Fibroblast of lung (primary cell): ENCODE data around the gene ZNF577. TPM values are rescaled to one million over a fixed set of nuclear protein-coding genes. Genes with fewer than 3 reads are reported as not detected.
"Not testable (repeated sequence)": the region's sequence is repeated elsewhere in the genome, so short reads cannot be mapped to it uniquely, and the experiment has no call there.

ENCODE experiments used
- DNase-seq, 2 donors: peaks; one replicate each; pipeline versions ENCODE4 v3.0.0 to v3.0.0-alpha.2; 2010; ENCODE audit warnings: low read depth in 2 of 2
- H2AFZ ChIP-seq: 2 replicates; pipeline ENCODE4 v1.5.1; 2012; ENCODE audit warnings: low read length, control low read depth, inconsistent platforms
- H3K27ac ChIP-seq: 2 replicates; pipeline ENCODE4 v1.5.1; 2011; ENCODE audit warnings: low read length, control low read depth; ENCODE audit not compliant: insufficient read depth
- H3K27me3 ChIP-seq: 2 replicates; pipeline ENCODE4 v1.5.1; 2011; ENCODE audit warnings: mild to moderate bottlenecking, low read length; ENCODE audit not compliant: control insufficient read depth, insufficient read depth
- H3K36me3 ChIP-seq: 2 replicates; pipeline ENCODE4 v1.5.1; 2011; ENCODE audit warnings: low read length; ENCODE audit not compliant: control insufficient read depth, insufficient read depth
- H3K4me1 ChIP-seq: 2 replicates; pipeline ENCODE4 v1.5.1; 2011; ENCODE audit warnings: low read length; ENCODE audit not compliant: control insufficient read depth, insufficient read depth; ENCODE audit errors: extremely low read depth
- H3K4me2 ChIP-seq: 2 replicates; pipeline ENCODE4 v1.5.1; 2011; ENCODE audit warnings: low read length, control low read depth; ENCODE audit not compliant: insufficient read depth; ENCODE audit errors: extremely low read depth
- H3K4me3 ChIP-seq, 4 experiments: fragments of 200-600 bp in 1 of 4; sonication (generic) in 1 of 4; replicated peaks in 1 of 4; 2 replicates each; pipeline ENCODE4 v1.5.1; 2011 to 2016; ENCODE audit warnings: low read length in 4 of 4, low read depth in 3 of 4, mild to moderate bottlenecking in 3 of 4, control low read depth in 2 of 4, inconsistent platforms in 1 of 4, mixed read lengths in 1 of 4; ENCODE audit not compliant: insufficient read depth in 1 of 4; ENCODE audit errors: control extremely low read depth in 1 of 4
- H3K79me2 ChIP-seq: 2 replicates; pipeline ENCODE4 v1.5.1; 2012; ENCODE audit warnings: mild to moderate bottlenecking, low read length, inconsistent platforms; ENCODE audit not compliant: control insufficient read depth, insufficient read depth
- H3K9ac ChIP-seq: 2 replicates; pipeline ENCODE4 v1.5.1; 2011; ENCODE audit warnings: mild to moderate bottlenecking, low read length, control low read depth; ENCODE audit not compliant: insufficient read depth
- H3K9me3 ChIP-seq: 2 replicates; pipeline ENCODE4 v1.5.1; 2012; ENCODE audit warnings: low read depth, low read length; ENCODE audit not compliant: control insufficient read depth, insufficient read depth
- H4K20me1 ChIP-seq: 2 replicates; pipeline ENCODE4 v1.5.1; 2011; ENCODE audit warnings: low read length; ENCODE audit not compliant: control insufficient read depth, insufficient read depth; ENCODE audit errors: extremely low read depth
- EZH2 ChIP-seq: IDR thresholded peaks from 2 replicates; pipeline ENCODE4 v1.5.1; 2012; ENCODE audit warnings: low read length, control low read depth, mild to moderate bottlenecking; ENCODE audit errors: missing control alignments
- polyA plus RNA-seq, 2 donors: library from polyadenylated mRNA; depleted of rRNA in 1 of 2; stranded (reverse) in 1 of 2; unstranded in 1 of 2; fragments of >200 nt; gene quantifications; 2 replicates each; pipeline ENCODE4 v1.2.1, GENCODE V29; 2011 to 2012; ENCODE audit warnings: missing spikeins in 1 of 2
- total RNA-seq: library from RNA; depleted of rRNA; stranded (reverse); fragments of >200 nt; gene quantifications from 2 replicates; pipeline ENCODE4 v1.2.1, GENCODE V29; 2014
- TF ChIP-seq, protein P1 (sequence below), 2 donors: IDR thresholded peaks in 1 of 2; conservative IDR thresholded peaks in 1 of 2; 1 replicate in 1 of 2; 2 replicates in 1 of 2; pipeline ENCODE4 v1.5.1; 2011 to 2012; ENCODE audit warnings: low read length in 2 of 2, control low read depth in 1 of 2, inconsistent platforms in 1 of 2, low read depth in 1 of 2, mild to moderate bottlenecking in 1 of 2

Gene ZNF577
- total and polyA plus RNA-seq, 2 donors (not counting 1 experiment from before 2014, with no cell fraction given): 4.1 to 8.9 TPM

DNA sequence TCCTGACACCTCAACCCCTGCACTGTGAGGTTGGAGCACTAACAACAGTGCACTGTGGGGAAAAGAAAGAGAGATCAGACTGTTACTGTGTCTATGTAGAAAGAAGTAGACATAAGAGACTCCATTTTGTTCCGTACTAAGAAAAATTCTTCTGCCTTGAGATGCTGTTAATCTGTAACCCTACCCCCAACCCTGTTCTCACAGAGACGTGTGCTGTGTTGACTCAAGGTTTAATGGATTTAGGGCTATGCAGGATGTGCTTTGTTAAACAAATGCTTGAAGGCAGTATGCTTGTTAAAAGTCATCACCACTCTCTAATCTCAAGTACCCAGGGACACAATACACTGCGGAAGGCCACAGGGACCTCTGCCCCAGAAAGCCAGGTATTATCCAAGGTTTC is 17.9 kb upstream of the ZNF577 start:
- not testable (repeated sequence) for H3K4me2 ChIP-seq, H3K36me3 ChIP-seq, H3K9me3 ChIP-seq, H3K4me3 ChIP-seq, H3K27me3 ChIP-seq, H4K20me1 ChIP-seq, H3K9ac ChIP-seq, H3K27ac ChIP-seq, DNase-seq, H3K4me1 ChIP-seq
- Histone ChIP-seq H3K79me2 (peaks cover 15% of the 10 kb centered on the region), H2AFZ (peak overlapping the region; percentile 41)

DNA sequence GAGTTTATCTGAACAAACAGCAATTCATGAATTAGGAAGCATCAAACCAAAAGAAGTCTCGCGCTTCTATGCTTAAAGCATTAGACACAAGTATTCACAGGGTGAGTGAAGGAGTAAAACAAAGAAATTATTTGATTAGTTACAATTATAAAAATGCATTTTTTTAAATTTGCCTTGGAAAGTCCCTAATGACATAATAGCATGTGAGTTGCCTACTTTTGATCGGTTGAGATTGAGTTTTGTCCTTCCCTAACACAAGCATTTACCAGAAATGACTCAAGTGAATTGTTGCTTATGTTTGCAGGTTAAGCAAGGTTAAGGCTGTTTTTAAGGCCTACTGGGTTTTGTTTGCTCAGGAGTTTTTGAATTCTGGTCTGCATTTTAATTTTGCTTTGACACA is 17.5 kb upstream of the ZNF577 start:
- Histone ChIP-seq H3K9ac (no peak overlapping the region), H3K27ac (no peak overlapping the region), H3K79me2 (peaks cover 17% of the 10 kb centered on the region), H3K4me3 (peak overlapping the region in 2 of 4 experiments; percentile 95 to 96), H3K4me1 (no peaks in the 10 kb centered on the region), H3K36me3 (no peaks in the 10 kb centered on the region), H4K20me1 (no peaks in the 10 kb centered on the region), H3K27me3 (peaks cover 2% of the 10 kb centered on the region), H2AFZ (peak overlapping the region; percentile 41), H3K4me2 (no peak overlapping the region), H3K9me3 (no peaks in the 10 kb centered on the region)
- TF ChIP-seq, protein P1, sequence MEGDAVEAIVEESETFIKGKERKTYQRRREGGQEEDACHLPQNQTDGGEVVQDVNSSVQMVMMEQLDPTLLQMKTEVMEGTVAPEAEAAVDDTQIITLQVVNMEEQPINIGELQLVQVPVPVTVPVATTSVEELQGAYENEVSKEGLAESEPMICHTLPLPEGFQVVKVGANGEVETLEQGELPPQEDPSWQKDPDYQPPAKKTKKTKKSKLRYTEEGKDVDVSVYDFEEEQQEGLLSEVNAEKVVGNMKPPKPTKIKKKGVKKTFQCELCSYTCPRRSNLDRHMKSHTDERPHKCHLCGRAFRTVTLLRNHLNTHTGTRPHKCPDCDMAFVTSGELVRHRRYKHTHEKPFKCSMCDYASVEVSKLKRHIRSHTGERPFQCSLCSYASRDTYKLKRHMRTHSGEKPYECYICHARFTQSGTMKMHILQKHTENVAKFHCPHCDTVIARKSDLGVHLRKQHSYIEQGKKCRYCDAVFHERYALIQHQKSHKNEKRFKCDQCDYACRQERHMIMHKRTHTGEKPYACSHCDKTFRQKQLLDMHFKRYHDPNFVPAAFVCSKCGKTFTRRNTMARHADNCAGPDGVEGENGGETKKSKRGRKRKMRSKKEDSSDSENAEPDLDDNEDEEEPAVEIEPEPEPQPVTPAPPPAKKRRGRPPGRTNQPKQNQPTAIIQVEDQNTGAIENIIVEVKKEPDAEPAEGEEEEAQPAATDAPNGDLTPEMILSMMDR (conservative IDR thresholded peaks at IDR 0.05 in 1 of 2, IDR thresholded peaks at IDR 0.05 in 1 of 2; ENCODE audit: low read depth in 1 of 2, low read length in 2 of 2): no peak
- TF ChIP-seq EZH2: no peak
- DNase-seq: no peak

DNA sequence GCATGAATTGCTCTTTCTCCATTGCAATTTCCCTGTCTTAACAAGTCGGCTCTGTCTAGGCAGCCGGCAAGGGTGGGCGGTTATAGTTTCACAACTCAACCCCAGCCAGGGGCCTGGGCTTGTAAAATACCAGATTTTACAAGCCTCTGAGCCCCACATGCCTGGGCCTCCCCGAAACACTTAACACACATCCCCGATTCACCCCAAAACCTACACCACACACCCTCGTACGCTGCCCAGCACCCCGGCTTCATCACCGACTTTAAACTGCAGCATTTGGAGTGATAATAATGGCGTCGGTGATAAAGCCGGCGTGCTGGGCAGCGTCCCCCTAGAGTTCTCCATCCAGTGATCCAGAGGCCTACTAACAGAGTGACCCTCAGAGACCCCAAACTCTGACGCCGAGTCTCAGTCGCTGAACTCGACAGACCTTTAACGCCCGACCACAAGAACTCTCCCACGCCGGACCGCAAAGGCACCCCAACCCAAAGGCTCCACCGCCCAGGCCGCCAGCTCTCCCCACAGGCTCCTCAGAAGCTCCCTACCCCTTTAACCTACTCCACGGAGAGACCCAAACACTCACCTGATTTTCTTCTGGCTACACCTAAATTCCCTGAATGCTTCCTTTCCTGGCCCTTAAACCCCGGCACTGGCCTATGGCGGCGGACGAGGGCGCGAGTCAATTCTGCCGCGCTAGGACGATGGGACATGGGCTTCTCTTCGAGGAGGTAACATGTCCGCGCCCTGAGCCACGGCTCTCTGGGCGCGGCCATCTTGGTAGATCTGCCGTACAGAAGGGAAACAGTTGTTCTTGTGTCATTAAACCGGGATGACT is 16.8 kb upstream of the ZNF577 start, which contains the start of gene ZNF649:
TSS of gene ZNF649 (minus strand) at position 687 of the 835 bp plus-strand sequence. CDS start 4,910 bp downstream, outside the sequence.
- Histone ChIP-seq H3K27ac (peak within 1 kb of the TSS; percentile 72), H3K9me3 (no peaks in the 10 kb centered on the region), H3K79me2 (peaks cover 17% of the 10 kb centered on the region)

More for the DNA sequence above, 16.8 kb upstream of the ZNF577 start, which contains the start of gene ZNF649:
- Histone ChIP-seq H3K4me3 (peak within 1 kb of the TSS; percentile 93 to 96 (median 96)), H3K4me2 (peak within 1 kb of the TSS; percentile 44), H4K20me1 (no peaks in the 10 kb centered on the region), H2AFZ (peak within 1 kb of the TSS; percentile 95), H3K4me1 (no peaks in the 10 kb centered on the region), H3K9ac (peak within 1 kb of the TSS; percentile 78), H3K36me3 (peaks cover 1% of the 10 kb centered on the region), H3K27me3 (peaks cover 2% of the 10 kb centered on the region)
- DNase-seq: peak; percentile 82 to 86
- no peak for TF ChIP-seq EZH2
- TF ChIP-seq, protein P1 (conservative IDR thresholded peaks at IDR 0.05 in 1 of 2, IDR thresholded peaks at IDR 0.05 in 1 of 2; ENCODE audit: low read depth in 1 of 2, low read length in 2 of 2): peak in 1 of 2 donors; percentile 13
